ENCODE results near the gene EFNA5. TPM values are rescaled to one million over a fixed set of nuclear protein-coding genes. Genes with fewer than 3 reads are reported as not detected.

EFNA5 gene
- total RNA-seq, 2 experiments from 2014 or later: not detected

DNA sequence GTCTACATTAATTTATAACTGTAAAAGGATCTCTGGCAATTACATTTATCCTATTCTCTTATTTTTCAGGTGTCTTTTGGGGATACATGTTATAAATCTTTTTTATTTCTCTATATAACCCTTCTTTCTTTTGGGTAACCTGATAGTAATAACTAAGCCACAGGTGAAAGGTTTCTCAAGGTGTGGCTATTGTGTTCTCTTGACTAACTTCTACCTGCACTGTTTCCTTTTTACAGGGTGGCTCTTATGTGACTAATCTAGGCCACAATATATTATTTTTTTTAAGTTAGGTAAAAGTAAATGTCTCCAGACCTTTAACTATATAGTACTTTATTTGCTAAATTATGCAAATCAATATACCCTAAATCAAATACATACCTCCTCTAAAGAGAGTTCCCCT lies 193.2 kb downstream of the EFNA5 start:
- intact Hi-C loops (cut with DNase I, micrococcal nuclease): no loop called here
- H3K4me3 Mint-ChIP-seq: no peak overlapping the region

DNA sequence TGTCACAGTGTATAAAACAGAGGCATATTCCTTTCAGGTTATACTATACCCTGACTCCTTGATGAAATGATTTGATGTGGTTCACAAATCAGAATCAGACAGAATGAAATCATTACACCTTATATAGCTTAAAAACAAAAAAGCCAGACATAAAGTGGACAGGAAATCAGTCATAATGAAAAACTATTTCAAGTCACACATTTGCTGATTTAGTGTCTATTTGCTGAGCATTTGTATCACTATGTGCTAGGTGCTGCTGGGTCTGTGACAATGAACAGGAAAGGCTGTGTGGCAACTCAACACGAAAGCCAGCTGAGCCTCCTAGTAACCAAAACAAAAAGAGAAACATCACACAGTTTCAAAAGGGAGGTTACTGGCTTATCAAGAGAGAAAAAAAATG lies 194.0 kb downstream of the EFNA5 start:
- Histone ChIP-seq H3K4me1 (ENCODE audit: insufficient read depth, low read length) (no peaks in the 10 kb centered on the region), H3K36me3 (ENCODE audit: insufficient read depth, low read length) (no peaks in the 10 kb centered on the region), H3K9me3 (ENCODE audit: control insufficient read depth in 1 of 2, insufficient read depth in 1 of 2, low read length in 2 of 2) (no peaks in the 10 kb centered on the region), H3K27ac (ENCODE audit: low read depth in 1 of 2, low read length in 2 of 2) (no peak overlapping the region), H3K27me3 (ENCODE audit: control insufficient read depth in 1 of 2, insufficient read depth in 2 of 2, low read length in 2 of 2) (no peaks in the 10 kb centered on the region), H3K4me3 (ENCODE audit: low read length) (no peak overlapping the region)
- intact Hi-C loops (cut with DNase I, micrococcal nuclease): no loop called here
- H3K9me3 Mint-ChIP-seq: no peaks in the 10 kb centered on the region
- CTCF ChIA-PET: no interaction called here
- DNase-seq (peak in 3 of 14 experiments; percentile 43 to 81 (median 65)), ATAC-seq (ENCODE audit: poor library complexity) (peak; percentile 55)
- H3K27me3 Mint-ChIP-seq: no peaks in the 10 kb centered on the region
- no peaks in the 10 kb centered on the region for H3K36me3 Mint-ChIP-seq (ENCODE audit: low read depth)
- no peaks in the 10 kb centered on the region for H3K4me1 Mint-ChIP-seq (ENCODE audit: low read depth)
- no peak overlapping the region for H3K4me3 Mint-ChIP-seq
- POLR2A ChIA-PET: no interaction called here
- no peak overlapping the region for H3K27ac Mint-ChIP-seq
- TF ChIP-seq, protein P1, sequence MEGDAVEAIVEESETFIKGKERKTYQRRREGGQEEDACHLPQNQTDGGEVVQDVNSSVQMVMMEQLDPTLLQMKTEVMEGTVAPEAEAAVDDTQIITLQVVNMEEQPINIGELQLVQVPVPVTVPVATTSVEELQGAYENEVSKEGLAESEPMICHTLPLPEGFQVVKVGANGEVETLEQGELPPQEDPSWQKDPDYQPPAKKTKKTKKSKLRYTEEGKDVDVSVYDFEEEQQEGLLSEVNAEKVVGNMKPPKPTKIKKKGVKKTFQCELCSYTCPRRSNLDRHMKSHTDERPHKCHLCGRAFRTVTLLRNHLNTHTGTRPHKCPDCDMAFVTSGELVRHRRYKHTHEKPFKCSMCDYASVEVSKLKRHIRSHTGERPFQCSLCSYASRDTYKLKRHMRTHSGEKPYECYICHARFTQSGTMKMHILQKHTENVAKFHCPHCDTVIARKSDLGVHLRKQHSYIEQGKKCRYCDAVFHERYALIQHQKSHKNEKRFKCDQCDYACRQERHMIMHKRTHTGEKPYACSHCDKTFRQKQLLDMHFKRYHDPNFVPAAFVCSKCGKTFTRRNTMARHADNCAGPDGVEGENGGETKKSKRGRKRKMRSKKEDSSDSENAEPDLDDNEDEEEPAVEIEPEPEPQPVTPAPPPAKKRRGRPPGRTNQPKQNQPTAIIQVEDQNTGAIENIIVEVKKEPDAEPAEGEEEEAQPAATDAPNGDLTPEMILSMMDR (IDR thresholded peaks at IDR 0.05): no peak

More for the DNA sequence above, 193.2 kb downstream of the EFNA5 start:
- ATAC-seq (ENCODE audit: poor library complexity): no peak
- no peaks in the 10 kb centered on the region for H3K36me3 Mint-ChIP-seq (ENCODE audit: low read depth)
- ChIA-PET POLR2A (no interaction called here), CTCF (no interaction called here)
- no peak for DNase-seq
- Histone ChIP-seq H3K4me1 (ENCODE audit: insufficient read depth, low read length) (no peaks in the 10 kb centered on the region), H3K36me3 (ENCODE audit: insufficient read depth, low read length) (no peaks in the 10 kb centered on the region), H3K27me3 (ENCODE audit: control insufficient read depth in 1 of 2, insufficient read depth in 2 of 2, low read length in 2 of 2) (no peaks in the 10 kb centered on the region), H3K9me3 (ENCODE audit: control insufficient read depth in 1 of 2, insufficient read depth in 1 of 2, low read length in 2 of 2) (no peaks in the 10 kb centered on the region), H3K4me3 (ENCODE audit: low read length) (no peak overlapping the region), H3K27ac (ENCODE audit: low read depth in 1 of 2, low read length in 2 of 2) (no peak overlapping the region)
- H3K4me1 Mint-ChIP-seq (ENCODE audit: low read depth): no peaks in the 10 kb centered on the region
- H3K9me3 Mint-ChIP-seq: no peaks in the 10 kb centered on the region
- TF ChIP-seq, protein P1 (IDR thresholded peaks at IDR 0.05): no peak
- no peak overlapping the region for H3K27ac Mint-ChIP-seq
- no peaks in the 10 kb centered on the region for H3K27me3 Mint-ChIP-seq

DNA sequence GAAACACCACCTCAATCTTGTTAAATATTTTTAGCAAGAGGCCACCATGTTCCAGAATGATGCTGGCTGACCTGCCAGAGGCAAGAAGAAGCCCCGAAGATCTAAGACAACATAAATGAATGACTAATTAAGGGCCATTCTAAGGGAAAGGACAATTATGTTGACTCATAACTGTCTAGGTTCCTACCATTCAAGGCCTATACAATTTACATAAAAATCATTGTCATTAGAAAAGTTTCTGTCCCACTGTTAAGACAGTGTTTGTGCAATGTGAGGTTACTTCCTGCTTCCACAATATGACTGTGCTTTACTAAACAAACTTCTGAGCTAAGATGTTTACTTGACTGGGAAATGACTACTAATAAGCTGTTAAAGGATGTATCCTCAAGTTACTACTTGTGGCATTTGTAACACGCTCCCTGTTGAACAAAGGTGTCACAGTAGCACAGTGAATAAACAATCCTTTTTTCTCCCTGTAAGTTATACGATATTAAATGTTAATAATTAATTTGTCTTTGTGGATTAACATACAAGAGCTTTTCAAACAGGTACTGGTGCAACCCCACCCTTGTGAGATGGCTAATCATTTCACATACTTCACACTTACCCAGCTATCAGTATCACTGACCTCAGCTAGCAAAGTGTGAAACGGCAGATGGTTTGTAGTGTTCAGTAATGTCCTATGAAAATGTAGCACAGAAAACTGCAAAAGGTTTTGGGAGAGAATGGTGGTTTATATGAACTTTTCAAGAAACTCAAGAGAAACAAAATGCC lies 195.8 kb downstream of the EFNA5 start:
- no peaks in the 10 kb centered on the region for H3K4me1 Mint-ChIP-seq (ENCODE audit: low read depth)
- intact Hi-C loops (cut with DNase I, micrococcal nuclease): no loop called here
- no peaks in the 10 kb centered on the region for H3K36me3 Mint-ChIP-seq (ENCODE audit: low read depth)
- TF ChIP-seq, protein P1 (IDR thresholded peaks at IDR 0.05): no peak
- Histone ChIP-seq H3K4me3 (ENCODE audit: low read length) (no peak overlapping the region), H3K27me3 (ENCODE audit: control insufficient read depth in 1 of 2, insufficient read depth in 2 of 2, low read length in 2 of 2) (no peaks in the 10 kb centered on the region), H3K9me3 (ENCODE audit: control insufficient read depth in 1 of 2, insufficient read depth in 1 of 2, low read length in 2 of 2) (no peaks in the 10 kb centered on the region), H3K36me3 (ENCODE audit: insufficient read depth, low read length) (no peaks in the 10 kb centered on the region), H3K4me1 (ENCODE audit: insufficient read depth, low read length) (no peaks in the 10 kb centered on the region), H3K27ac (ENCODE audit: low read depth in 1 of 2, low read length in 2 of 2) (no peak overlapping the region)
- ATAC-seq (ENCODE audit: poor library complexity) (no peak), DNase-seq (peak in 3 of 14 experiments; percentile 18 to 69 (median 37))
- no peaks in the 10 kb centered on the region for H3K27me3 Mint-ChIP-seq
- no peaks in the 10 kb centered on the region for H3K9me3 Mint-ChIP-seq
- no peak overlapping the region for H3K27ac Mint-ChIP-seq
- ChIA-PET POLR2A (no interaction called here), CTCF (no interaction called here)
- no peak overlapping the region for H3K4me3 Mint-ChIP-seq

All from CD4-positive, alpha-beta T cell (primary cell).